OCI-LY1 (cell line): ENCODE data around the gene HYAL1.
A peak's percentile ranks its signal among the peaks of the same experiment; 100 is the strongest.

Experiments
- H2AFZ ChIP-seq: fragments of 200-600 bp; sonication (generic), shearing (Covaris generic); 2 replicates; pipeline ENCODE4 v1.6.0; 2014; ENCODE audit warnings: antibody characterized with exemption, mild to moderate bottlenecking, low read length
- H3F3A ChIP-seq: fragments of 200-600 bp; sonication (generic), shearing (Covaris generic); 2 replicates; pipeline ENCODE4 v1.6.0; 2014; ENCODE audit warnings: mild to moderate bottlenecking, antibody characterized with exemption, low read length, moderate library complexity; ENCODE audit not compliant: insufficient read depth
- H3K27ac ChIP-seq: fragments of 200-600 bp; sonication (generic); 2 replicates; pipeline ENCODE4 v1.5.1; 2014; ENCODE audit warnings: low read length, mixed run types, mild to moderate bottlenecking, low read depth; ENCODE audit not compliant: poor library complexity, severe bottlenecking
- H3K27me3 ChIP-seq: fragments of 200-600 bp; sonication (generic); 2 replicates; pipeline ENCODE4 v1.6.0; 2014; ENCODE audit warnings: antibody characterized with exemption, mild to moderate bottlenecking, low read length, moderate library complexity; ENCODE audit not compliant: insufficient read depth
- H3K36me3 ChIP-seq: fragments of 200-600 bp; sonication (generic); 2 replicates; pipeline ENCODE4 v1.6.1; 2014; ENCODE audit warnings: mild to moderate bottlenecking, antibody characterized with exemption, low read length, moderate library complexity, mixed read lengths; ENCODE audit not compliant: insufficient read depth
- H3K4me1 ChIP-seq: fragments of 200-600 bp; sonication (generic); 2 replicates; pipeline ENCODE4 v1.5.1; 2014; ENCODE audit warnings: mild to moderate bottlenecking, low read length, moderate library complexity; ENCODE audit not compliant: insufficient read depth, severe bottlenecking
- H3K4me2 ChIP-seq: fragments of 200-600 bp; sonication (generic), shearing (Covaris generic); 2 replicates; pipeline ENCODE4 v1.6.1; 2014; ENCODE audit warnings: low read length
- H3K4me3 ChIP-seq: fragments of 200-600 bp; sonication (generic); 2 replicates; pipeline ENCODE4 v1.5.1; 2014; ENCODE audit warnings: low read length, low read depth, mild to moderate bottlenecking, mixed read lengths; ENCODE audit not compliant: poor library complexity, severe bottlenecking
- H3K79me2 ChIP-seq: fragments of 200-600 bp; shearing (Covaris generic); 2 replicates; pipeline ENCODE4 v1.6.1; 2016; ENCODE audit warnings: mixed run types, low read length, mixed read lengths; ENCODE audit not compliant: insufficient read depth
- H3K9ac ChIP-seq: fragments of 200-600 bp; sonication (generic), shearing (Covaris generic); 2 replicates; pipeline ENCODE4 v1.6.1; 2014; ENCODE audit warnings: mild to moderate bottlenecking, low read length, mixed read lengths
- H3K9me2 ChIP-seq: fragments of 200-600 bp; sonication (generic), shearing (Covaris generic); 2 replicates; pipeline ENCODE4 v1.6.1; 2014; ENCODE audit warnings: low read depth, mild to moderate bottlenecking, low read length, mixed read lengths
- H3K9me3 ChIP-seq: fragments of 200-600 bp; shearing (Covaris generic); 2 replicates; pipeline ENCODE4 v1.6.1; 2014; ENCODE audit warnings: low read length, mixed read lengths
- H4K20me1 ChIP-seq: fragments of 200-600 bp; sonication (generic), shearing (Covaris generic); 2 replicates; pipeline ENCODE4 v1.6.0; 2016; ENCODE audit warnings: mild to moderate bottlenecking, low read length; ENCODE audit not compliant: insufficient read depth
- CTCF ChIP-seq: fragments of 200-600 bp; sonication (generic), shearing (Covaris generic); IDR thresholded peaks from 2 replicates; pipeline ENCODE4 v1.5.1; 2017; ENCODE audit warnings: mild to moderate bottlenecking, antibody characterized with exemption, low read length, moderate library complexity, mixed read lengths
- EZH2 ChIP-seq: fragments of 200-600 bp; sonication (generic), shearing (Covaris generic); IDR thresholded peaks from 2 replicates; pipeline ENCODE4 v1.8.0; 2017; ENCODE audit warnings: borderline replicate concordance, mixed run types, mild to moderate bottlenecking, antibody characterized with exemption, low read length, moderate library complexity, mixed read lengths

Gene HYAL1

DNA sequence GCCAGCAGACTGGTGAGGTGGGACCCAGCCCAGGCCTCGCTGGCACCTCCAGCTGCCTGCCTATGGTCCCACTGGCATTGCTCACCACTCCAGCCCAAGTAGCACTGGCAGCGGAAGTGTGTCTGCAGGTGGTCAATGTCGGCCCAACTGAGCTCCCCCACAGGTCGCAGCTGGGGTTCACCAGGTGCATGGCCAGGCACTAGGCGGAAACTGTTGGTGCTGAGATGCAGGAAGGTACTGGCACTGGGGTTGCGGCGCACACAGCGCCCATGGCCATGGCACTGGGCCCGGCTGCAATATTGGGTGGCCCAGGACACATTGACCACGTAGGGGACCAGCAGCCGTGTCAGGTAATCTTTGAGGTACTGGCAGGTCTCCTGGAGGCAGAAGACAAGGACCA, 14.8 kb upstream of the HYAL1 start:
- Histone ChIP-seq H2AFZ (no peak overlapping the region), H3K4me1 (peaks cover 53% of the 10 kb centered on the region), H3K9me3 (no peaks in the 10 kb centered on the region), H3K9ac (peak overlapping the region; percentile 17; the same call in 1 of the 2 replicates), H3K4me3 (peak overlapping the region; percentile 24), H3K4me2 (peak overlapping the region; percentile 48), H3F3A (no peaks in the 10 kb centered on the region), H3K27me3 (no peaks in the 10 kb centered on the region), H3K36me3 (no peaks in the 10 kb centered on the region), H4K20me1 (no peaks in the 10 kb centered on the region), H3K79me2 (no peaks in the 10 kb centered on the region), H3K27ac (peak overlapping the region; percentile 69), H3K9me2 (no peaks in the 10 kb centered on the region)
- TF ChIP-seq EZH2 (no peak), CTCF (no peak)

GRCh38 chr3:50317300-50317699, 13.9 kb upstream of the HYAL1 start:
- H3K9me3 ChIP-seq = no peaks in the 10 kb centered on the region
- H3K36me3 ChIP-seq = no peaks in the 10 kb centered on the region
- H3K4me2 ChIP-seq = peak overlapping the region; percentile 55
- H3K4me1 ChIP-seq = peaks cover 45% of the 10 kb centered on the region
- peak overlapping the region; percentile 69 for H3K27ac ChIP-seq
- H3F3A ChIP-seq = no peaks in the 10 kb centered on the region
- no peaks in the 10 kb centered on the region for H3K27me3 ChIP-seq
- TF ChIP-seq EZH2 (no peak), CTCF (no peak)
- H3K4me3 ChIP-seq = peak overlapping the region; percentile 26
- no peak overlapping the region for H2AFZ ChIP-seq
- H3K9me2 ChIP-seq = no peaks in the 10 kb centered on the region
- H4K20me1 ChIP-seq = no peaks in the 10 kb centered on the region
- H3K79me2 ChIP-seq = no peaks in the 10 kb centered on the region
- peak overlapping the region; percentile 43; the same call in 1 of the 2 replicates for H3K9ac ChIP-seq

DNA sequence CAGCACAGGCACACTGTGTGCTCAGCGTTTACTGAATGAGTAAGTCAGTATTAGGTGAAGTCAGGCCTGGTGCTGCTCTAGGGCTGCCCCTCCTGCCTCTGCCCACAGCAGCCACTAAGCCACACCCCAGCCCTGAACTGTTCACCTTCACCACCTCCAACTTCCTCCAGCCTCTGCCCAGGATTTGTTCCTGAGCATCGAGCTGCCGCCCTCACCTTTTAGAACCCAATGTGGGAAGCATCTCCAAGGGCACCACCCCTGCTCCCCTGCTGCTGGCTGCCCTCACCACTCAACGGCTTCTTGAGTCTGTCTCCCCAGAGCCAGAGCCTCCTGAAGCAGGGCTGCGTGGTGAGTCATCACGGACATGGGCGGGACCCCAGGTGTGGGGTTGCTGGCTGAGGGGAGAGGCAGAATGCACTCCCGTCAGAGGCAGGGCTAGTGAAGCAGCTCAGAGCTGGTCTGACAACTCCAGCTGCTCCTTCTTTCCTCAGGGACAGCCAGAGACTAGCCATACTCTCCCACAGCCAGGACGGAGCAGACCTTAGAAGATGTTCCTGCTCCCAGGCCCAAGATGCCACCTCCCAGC, 13.4 kb upstream of the HYAL1 start:
- no peaks in the 10 kb centered on the region for H3F3A ChIP-seq
- H3K27me3 ChIP-seq = no peaks in the 10 kb centered on the region
- no peak overlapping the region for H2AFZ ChIP-seq
- H3K4me3 ChIP-seq = peak overlapping the region; percentile 26
- H3K4me1 ChIP-seq = peaks cover 40% of the 10 kb centered on the region
- no peaks in the 10 kb centered on the region for H3K9me2 ChIP-seq
- H4K20me1 ChIP-seq = no peaks in the 10 kb centered on the region
- peak overlapping the region; percentile 43; the same call in 1 of the 2 replicates for H3K9ac ChIP-seq
- peak overlapping the region; percentile 69 for H3K27ac ChIP-seq
- no peak for TF ChIP-seq CTCF
- TF ChIP-seq EZH2 = no peak
- no peaks in the 10 kb centered on the region for H3K36me3 ChIP-seq
- no peaks in the 10 kb centered on the region for H3K9me3 ChIP-seq
- H3K79me2 ChIP-seq = no peaks in the 10 kb centered on the region
- peak overlapping the region; percentile 55 for H3K4me2 ChIP-seq
